HG03558 (cell line): ENCODE data around the gene GRM7.
A peak's percentile ranks its signal among the peaks of the same experiment; 100 is the strongest.

Experiments used
- ATAC-seq: cut with Tn5 transposase; IDR thresholded peaks from one replicate; pipeline ENCODE4 v1.9.1; 2021; ENCODE audit warnings: moderate number of reproducible peaks; ENCODE audit not compliant: unreplicated experiment; ENCODE audit errors: extremely low read depth

GRM7 gene

DNA sequence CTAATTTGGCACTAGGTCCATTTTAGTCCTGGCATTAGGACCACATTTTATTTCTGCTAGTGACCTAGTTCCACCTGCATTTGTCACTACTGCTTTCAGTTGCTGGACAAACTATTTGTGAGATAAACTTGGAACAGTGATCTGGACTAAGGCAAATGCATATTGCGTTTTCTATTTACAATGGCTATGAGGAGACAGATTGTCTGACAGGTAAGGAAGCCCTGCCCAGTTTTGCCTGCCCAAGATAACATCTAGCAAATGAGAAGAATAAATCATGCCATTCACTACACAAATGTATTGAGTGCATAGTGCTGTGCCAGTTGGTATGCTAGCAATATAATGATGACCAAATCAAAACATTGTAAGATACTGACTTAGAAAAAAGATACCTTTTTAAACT, 245.7 kb downstream of the GRM7 start:
- ATAC-seq: no peak

DNA sequence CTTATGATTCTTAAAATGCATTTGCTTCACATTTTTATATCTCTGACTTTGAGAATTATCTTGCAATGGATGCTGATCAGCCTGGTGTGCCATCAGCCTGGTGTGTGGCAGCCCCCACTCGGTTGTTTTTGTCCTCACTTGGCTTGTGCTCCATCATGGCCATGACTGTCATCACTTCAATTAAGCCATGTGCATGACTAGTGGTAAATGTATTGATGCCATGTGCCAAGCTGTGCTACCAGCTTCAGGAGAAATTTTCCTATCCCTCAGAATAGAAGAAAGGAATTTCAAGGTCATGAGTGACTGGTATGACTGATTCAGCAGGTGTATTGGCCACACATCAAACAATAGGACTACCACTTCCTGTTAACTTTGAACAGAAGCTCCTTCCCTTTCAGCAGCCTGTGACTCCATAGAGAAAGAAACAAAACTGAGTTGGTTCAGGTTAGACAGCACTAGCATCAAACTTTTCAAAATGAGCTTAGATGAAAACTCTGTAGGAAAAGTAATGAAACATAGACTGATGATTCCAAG, 251.7 kb downstream of the GRM7 start:
- ATAC-seq: no peak

DNA sequence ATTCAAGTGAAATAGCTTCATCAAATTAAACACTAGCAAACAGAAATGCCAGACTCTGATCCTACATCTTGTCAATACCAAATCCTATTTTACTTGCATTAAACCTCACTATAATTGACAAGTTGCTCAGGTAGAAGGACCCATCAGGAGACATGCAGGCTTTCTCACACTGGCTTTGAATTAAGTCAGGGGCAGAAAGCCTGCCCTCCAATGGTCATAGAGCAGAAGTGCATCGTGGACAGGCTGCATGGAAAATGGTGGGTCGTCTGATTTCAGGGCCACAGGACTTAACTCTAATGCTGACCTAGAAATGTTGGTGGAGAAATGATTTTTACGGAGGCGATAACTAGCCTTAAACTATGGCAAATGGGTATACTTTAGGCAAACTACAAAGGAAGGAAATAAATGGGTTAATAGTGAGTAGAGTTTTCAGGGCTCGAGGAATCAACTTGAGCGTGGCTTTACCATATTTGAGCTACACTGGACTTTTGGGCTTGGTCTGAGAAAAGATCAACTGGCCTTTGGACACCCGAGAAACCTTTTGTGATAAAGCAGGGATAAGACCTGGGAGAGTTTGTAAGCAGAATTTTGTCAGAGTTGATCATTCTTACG, 283.9 kb downstream of the GRM7 start:
- ATAC-seq: no peak

DNA sequence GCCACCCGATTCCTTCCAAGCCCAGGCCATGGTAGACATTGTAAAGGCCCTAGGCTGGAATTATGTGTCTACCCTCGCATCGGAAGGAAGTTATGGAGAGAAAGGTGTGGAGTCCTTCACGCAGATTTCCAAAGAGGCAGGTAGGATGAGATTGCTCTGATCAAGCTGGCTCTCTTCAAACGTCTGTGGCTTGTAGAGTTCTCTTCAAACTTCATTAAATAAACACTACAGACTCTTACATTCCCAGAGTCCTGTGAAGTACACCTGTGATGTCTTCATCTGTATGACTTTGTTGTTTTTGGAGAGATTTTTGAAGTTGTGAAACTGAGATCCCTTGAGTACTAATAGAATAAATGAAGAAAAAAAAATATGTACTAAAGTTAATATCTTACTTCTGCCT, 285.6 kb downstream of the GRM7 start:
- ATAC-seq: no peak

DNA sequence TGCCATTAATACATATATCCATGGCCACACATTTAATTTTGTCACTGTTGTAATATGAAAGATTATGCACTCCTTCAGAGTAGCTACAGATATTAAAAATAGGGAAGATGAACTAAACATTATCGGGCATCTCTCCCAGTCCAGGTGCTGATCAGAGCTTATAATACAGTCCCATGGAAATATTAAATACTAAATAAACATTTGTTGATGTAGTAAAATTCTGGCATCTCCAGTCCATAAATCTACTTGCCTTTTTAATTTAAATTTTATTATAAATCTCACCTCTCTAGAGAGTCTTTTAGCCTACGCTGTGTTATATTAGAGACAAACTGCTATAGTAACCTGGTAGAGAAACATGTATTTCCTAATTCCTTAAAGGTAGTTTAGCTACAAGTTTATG, 297.6 kb downstream of the GRM7 start:
- ATAC-seq: no peak

DNA sequence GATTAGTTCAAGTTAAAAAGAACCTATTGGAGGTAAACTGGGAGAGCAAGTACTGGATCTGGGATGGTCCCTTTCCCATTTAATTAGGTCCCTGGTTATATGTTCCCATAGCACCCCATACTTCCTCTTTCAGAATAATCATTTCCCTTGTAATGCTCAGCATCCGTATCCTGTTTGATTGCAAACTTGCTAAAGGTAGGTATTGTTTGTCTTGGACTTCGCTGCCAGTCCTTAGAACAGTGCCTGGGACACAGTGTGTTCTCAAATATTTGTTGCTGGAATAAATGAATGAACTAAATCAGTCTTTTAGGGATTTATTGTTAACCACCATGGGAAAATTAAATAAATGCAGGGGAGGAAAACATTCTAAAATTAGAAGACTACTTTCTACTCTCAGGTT, 299.8 kb downstream of the GRM7 start:
- ATAC-seq: no peak

DNA sequence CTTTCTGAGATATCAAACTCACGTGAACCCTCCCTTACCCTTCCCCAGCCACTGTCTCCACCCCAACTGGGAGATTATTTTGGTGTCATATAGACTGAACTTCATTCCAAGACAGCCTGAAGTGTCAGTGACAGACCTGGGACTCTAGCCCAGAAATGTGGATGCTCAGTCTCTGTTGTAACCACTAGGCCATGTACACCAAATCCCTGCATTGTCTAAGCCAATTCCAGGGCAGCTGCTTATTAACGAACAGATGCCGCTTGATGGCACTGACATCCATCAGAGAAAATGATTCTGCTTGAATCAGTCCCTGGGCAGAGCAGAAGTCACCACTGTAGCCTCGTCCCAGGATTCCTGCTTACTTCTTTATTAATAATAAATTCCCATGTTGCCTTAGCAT, 305.5 kb downstream of the GRM7 start:
- ATAC-seq: no peak

DNA sequence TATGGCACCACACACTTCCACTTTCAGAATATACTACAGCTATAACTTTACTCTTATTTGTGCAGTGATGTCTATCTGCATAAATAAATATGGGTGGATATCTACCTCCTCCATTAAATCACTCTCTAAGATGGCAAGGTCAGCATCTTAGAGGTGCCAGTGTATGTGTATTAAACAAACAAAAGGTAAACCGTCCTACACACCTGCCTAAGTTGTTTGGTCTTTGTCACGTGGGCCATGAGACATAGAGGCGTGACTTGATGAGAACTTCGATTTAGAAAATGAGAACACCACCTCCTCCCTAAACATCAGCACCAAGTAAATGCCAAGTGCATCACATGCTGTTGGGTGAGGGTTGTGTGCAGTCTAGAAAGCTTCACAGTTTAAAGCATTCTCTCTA, 310.6 kb downstream of the GRM7 start:
- no peak for ATAC-seq

DNA sequence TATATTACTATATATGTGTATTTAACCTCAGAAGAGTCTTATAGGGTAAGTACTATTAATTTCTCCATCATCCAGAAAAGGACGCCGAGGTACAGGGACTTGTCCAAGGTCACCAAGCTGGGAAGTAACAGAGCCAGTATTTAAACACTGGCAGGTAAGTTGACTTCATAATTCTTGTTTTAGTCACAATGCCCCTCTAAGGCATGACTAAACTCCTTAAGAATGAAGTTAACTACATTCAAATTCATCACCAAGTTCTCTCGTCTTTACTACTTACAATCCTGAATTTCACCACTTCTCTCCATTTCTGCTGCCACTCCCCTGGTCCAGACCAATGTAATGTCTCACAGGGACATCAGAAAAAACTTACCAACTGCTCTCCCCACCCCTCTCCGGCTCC, 312.1 kb downstream of the GRM7 start:
- ATAC-seq: no peak

DNA sequence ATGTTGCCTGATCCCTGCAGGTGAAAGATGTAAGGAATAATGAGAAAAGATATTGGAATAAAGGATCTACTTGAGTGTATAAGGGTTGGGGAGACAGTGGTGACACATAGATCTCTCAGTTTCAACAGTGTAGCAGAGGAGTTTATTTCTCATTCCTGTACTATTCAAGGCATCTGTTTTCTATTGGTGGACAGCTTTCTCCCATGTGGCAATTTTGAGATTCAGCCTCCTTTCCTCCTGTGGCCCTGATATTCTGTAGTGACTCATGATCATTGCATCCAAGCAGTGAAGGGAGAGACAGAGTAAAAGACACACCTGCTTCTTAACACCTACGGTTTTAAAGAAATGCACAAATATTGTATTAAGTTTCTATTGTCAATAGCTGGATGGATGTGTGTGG, 327.6 kb downstream of the GRM7 start:
- ATAC-seq: no peak

DNA sequence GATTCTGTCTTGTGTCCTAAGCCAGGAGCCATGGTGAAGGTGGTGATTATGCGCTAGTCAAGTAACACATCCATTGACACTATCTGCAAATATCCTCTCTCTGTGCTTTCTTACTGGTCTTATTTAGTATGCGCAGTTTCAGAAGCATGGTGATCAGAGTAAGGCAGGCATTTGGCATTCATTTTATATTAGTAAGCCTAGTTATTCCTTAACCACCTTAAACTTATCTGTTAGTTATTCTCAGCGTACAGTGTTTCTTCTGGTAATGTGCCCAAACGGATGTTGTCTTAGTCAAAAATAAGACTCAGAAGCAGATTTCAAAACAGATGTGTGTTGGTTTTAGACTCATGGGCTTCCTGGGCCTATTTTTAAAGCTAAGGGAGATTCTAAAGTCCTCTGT, 329.2 kb downstream of the GRM7 start:
- ATAC-seq: no peak

DNA sequence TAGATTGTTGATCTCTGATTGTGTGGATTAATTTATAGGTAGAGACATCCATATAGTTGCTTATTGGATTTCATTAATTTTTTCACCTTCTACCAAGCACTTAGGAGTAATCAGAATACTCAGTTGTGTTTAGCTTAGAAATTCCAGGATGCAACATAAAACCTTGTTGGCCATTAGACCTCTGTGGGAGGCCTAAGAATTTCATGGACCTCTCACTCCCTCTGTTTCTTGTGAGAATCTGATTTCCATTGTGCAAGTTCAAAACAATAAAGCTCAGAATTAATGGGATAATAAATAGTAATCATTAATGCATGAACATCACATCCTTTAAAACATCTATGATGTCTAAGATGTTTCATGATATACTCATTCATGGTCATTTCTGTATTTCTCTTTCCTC, 332.4 kb downstream of the GRM7 start:
- no peak for ATAC-seq

DNA sequence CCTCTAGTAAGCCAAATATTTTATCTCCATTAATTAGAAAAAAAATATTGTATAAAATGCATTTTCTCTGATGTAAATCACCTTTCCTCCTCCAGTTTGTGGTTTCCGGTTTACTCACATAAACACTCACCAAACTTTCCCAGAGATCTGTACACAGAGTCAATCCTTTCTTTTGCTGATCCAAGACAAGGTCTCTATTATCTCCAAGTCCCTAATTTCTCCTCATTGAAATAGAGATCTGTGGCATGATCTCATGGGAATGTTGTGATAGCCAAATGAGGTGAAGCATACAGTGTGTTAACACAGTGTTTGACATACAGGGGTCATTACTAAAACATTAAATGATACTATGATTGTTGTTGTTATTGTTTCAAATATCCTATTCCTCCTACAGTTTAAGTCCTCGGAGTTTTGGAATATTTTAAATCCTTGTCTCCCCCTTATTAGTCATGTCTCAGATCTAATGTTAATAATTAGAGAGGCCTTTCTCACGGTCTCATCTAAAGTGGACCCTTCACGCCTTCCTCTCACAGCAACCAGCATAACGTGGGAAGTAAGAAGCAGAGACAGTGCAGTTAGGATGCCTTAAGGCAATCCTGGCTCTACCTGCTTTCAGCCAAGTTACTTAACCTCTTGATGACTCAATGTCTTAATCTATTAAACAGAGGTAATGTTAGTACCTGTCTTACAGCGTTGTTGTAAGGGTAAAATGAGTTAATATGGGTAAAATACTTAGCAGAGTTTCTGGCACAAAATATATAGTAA, 333.3 kb downstream of the GRM7 start:
- no peak for ATAC-seq

DNA sequence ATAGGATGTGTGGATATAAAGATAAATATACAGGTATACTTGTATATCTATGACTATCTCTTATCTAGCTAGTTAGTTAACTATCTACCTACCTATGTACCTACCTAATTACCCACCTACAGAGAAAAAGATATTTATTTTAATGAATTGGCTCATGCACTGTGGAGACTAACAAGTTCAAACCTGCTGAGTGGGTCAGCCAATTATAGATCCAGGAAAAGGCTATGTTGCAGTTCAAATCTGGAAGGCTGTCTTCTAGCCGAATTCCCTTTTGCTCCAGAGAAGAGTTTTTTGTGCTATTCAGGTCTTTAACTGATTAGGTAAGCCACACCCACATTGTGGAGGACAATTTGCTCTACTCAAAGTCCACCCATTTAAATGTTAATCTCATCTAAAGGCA, 335.0 kb downstream of the GRM7 start:
- ATAC-seq: no peak

DNA sequence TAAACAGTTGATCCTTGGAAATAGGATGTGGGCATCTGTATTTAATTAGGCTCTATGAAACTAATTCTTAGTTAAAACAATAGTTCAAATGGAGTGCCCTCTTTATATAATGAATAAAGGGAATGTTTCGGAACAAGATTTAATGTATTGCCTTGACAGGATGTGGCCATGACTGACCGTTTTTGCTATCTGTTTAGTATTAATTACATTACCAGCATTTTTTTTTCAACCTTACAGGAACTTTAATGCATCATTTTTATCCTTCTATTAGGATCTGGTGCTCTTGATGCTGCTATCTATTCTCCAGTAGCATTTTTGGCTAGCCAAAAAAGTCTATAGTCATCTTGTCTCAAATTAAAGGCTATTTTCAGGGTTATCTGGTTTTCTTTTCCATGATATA, 340.9 kb downstream of the GRM7 start:
- ATAC-seq: no peak

DNA sequence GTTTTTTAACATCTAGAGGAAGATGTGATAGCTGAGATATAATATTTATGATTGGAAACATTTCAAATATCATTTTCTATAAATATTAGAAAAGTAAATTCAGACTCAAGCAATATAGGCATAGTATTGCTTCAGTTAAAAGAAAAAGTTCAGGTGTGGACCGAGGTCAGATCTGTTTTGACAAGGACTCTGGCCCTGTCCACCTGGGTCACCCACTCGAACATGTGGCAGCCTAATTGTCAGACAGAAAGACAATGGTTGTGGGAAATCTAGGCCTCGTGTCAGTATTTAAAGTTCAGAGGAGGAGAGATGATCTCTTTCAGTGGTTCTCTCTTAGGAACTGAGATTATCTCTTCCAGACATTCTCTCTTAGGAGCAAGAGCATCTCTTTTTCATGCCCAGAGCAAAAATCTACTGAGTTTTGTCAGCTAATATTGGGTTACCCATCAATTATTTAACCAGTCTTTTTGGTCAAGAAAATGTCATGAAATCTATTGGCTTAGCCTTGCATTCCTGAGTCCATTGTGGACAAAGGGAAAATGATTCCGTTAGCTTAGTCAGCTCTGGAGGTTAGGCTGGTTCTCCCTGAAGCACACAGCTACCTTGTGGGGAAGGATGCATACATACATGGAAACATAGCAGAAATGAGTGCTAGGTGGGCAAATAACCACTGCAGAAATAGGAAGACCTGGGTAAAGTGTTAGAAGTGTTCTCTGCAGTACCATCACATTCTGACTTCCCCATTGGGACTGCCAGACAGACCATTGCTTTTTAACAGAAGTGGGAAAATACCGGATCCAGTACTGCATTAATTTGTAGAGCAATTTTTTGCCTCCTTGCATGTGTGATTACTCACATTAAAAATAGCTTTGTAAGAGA, 343.3 kb downstream of the GRM7 start:
- ATAC-seq: peak; percentile 17

DNA sequence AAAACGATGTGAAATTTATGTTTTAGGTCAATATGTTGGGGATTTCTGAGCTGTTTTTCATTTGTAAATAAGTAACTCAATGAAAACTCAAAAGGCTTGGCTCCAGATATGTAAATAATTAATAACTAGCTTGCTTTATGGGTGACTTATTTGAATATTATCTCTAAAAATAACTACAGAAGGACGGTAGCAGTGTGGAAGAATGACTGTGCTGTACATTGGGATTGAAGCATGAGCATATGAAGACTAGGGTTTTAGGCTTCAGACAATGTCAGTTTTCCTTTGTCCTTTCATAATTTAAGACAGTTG, 343.9 kb downstream of the GRM7 start:
- ATAC-seq: peak; percentile 26

DNA sequence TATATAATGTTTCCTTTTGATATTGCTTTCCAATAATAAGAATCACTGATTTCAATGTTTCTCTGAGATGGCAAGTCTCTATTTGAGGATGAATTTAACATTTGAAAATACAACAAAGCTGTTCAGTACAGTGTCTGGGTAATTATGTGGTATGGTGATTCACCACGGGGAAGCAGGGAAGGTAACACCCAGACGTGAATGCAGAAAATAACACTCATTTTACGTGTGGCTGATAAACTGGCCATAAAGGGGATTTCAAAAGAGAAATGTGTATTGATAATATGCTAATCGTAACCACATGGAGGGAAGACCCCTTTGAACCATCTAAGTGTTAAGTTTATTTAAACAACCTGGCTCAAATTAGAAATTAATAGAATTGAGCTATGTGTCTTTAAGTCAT, 344.6 kb downstream of the GRM7 start:
- peak; percentile 30 for ATAC-seq

DNA sequence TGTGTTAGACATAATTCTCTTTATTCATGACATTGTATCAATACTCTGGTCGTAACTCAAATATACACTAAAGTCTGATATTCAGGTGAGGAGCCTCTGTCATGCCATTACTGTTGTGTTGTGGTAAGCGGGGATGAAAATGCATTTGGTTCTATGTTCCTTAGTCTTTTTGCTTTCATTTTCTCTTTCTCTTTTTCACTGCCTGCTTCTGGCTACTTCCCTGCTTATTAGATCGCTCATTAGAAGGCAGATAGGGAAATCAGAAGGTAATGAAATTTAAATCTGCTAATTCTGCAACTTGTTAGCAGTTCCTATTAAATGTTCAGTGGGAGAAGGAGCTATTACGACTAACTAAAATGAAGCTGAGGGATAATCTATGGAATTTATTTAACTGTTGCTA, 345.0 kb downstream of the GRM7 start:
- ATAC-seq: peak; percentile 38

DNA sequence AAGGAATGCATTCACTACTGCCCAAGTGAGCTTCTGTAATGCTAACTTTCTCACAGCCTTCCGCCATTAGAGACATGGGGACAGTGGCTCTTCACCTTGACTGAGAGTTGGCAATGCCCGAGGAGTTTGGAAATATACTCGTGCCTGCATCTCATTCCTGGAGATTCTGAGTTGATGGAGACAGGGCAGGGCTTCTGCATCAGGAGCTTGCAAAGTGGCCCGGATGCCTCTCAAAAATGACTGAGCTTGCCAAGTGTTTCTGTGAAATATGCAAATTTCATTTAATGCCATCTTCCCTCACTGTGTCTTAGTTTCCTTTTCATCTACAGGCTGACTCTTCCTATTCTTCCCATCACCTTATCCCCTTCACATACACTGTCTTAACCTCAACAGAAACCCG, 346.2 kb downstream of the GRM7 start:
- no peak for ATAC-seq

DNA sequence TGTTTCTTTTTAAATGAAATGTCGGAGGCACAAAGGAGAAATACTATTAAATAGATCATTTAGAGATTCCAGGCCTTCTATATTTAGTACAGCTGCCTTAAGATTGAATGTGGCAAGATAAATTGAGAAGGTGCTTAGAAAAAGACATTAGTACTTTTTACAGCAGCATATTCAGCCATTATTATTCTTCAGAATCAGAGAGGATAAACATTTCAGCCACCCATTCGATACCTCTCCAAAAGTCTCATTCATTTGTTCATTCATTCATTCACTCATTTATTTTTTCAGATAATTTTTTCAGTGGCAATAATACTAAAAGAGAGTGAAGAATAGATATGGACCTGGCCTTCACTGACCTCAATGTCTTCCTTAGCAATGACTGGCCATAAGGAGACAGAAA, 347.0 kb downstream of the GRM7 start:
- ATAC-seq: no peak
